ENCODE results near the gene RIMBP2. TPM values are rescaled to one million over a fixed set of nuclear protein-coding genes. Genes with fewer than 3 reads are reported as not detected.
"Not testable (repeated sequence)": the region's sequence is repeated elsewhere in the genome, so short reads cannot be mapped to it uniquely, and the experiment has no call there.

Gene RIMBP2
- total RNA-seq, 1 experiment from 2014 or later = 0.97 TPM

DNA sequence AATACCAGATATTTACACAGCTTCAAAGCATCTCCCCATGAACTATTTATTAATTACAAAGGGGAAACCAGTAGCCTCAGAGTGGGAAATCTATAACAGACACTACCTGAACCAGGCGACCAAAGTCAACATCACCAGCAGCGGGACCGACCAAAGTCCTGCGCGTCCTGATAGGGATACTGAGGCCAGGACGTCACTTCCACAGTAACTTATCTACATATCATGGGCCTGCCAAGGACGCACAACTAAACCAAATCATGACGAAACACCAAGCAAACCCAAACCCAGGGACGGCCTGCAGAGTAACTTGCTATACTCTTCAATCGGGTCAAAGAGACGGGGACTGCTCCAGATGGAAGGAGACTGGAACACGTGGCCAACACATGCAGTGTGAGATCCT lies 26.0 kb upstream of the RIMBP2 start:
- DNase-seq (ENCODE audit: low spot score) = no peak

DNA sequence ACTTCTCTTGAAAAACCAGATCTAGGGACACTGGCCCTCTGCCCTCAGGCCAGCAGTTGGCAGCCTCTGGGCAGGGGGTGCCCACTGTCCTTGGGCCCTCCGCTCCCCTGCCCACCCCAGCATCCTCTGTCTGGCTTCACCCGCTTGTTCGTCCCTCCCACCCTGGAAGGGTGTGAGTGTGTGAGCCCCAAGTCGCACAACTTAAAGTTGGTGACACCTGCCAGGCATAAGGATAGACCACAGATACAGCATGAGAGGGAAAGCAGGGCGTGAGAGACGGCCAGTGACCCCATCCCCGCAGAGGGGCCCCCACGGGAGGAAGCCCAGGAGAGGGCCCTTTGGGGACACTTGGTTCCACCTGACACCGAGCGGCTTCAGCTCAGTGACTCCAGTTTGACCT lies 23.5 kb upstream of the RIMBP2 start:
- no peak for DNase-seq (ENCODE audit: low spot score)

DNA sequence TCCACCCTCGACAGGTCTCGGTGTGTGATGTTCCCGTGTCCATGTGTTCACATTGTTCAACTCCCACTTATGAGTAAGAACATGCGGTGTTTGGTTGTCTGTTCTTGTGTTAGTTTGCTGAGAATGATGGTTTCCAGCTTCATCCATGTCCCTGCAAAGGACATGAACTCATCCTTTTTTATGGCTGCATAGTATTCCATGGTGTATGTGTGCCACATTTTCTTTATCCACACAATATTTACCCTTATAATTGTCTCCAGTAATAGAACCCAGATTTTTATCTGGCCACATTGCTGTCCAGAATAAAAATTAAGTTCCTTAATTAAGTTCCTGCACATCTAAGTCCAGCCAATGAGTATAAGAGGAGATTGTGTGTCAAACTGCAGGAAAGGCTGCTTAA lies 22.3 kb upstream of the RIMBP2 start:
- DNase-seq (ENCODE audit: low spot score) = not testable (repeated sequence)

DNA sequence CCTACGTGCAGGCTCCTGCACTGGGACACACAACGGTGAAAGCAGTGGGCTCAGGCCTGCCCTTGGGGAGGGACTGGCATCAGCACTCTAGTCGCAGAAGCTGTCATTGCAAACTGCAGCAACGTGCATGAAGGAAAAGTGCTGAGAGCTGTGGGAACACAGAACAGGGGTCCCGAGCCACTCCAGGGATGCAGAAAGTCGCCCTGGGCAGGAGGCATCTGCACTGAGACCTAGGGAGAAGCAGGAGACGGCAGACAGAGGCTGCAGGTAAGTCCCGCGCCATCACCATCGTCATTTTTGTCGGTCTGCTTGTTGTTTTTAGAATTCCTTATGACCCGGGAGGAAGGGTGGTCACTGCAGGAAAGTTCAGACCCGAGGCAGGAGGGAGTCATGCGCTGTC lies 21.6 kb upstream of the RIMBP2 start:
- DNase-seq (ENCODE audit: low spot score) = no peak

DNA sequence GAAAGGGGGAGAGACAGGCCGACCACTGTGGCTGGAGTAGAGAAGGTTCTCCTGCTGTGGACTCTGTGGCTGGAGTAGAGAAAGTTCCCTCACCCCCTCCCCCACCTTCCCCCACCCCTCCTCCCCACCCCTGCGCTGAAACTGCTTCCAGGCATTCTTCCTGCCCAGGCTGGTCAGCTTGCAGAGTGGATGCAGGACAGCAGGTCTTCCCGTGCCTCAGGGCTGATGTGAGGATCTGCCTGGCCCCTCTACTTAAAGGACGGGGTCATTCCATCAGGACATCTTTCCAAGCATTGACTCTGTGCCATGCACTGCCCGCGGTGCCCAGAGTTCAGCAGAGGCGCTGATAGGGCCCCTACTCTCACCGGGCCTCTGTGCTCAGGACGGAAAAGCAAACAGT lies 13.2 kb upstream of the RIMBP2 start:
- DNase-seq (ENCODE audit: low spot score) = no peak

DNA sequence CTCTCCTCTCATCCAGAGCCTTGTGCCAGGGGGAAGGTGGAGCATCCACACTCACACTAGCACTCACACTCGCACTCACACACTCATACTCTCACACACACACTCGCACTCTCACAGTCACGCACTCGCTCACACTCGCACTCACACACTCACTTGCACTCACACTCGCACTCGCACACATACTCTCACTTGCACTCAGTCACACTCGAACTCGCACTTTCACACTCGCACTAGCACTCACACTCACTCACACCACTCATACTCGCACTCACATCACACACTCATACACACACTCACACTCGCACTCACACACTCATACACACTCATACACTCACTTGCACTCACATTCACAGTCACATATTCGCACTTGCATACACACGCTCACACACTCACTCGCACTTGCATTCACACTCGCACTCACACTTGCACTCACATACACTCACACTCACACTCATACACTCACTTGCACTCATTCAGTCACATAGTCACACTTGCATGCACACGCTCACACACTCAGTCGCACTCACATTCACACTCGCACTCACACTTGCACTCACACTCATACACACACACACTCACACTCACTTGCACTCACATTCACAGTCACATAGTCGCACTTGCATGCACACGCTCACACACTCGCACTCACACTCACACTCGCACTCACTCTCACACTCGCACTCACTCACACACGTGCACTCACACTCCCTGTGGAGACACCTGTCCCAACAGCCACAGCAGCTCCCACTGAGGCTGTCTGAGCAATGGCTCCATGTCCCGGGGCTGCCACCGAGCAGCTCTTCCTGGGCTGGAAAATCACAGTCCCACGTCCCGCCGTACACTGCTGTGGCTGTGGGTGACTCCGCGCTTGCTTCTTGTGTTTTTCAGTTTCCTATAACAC lies 12.3 kb upstream of the RIMBP2 start:
- no peak for DNase-seq (ENCODE audit: low spot score)

DNA sequence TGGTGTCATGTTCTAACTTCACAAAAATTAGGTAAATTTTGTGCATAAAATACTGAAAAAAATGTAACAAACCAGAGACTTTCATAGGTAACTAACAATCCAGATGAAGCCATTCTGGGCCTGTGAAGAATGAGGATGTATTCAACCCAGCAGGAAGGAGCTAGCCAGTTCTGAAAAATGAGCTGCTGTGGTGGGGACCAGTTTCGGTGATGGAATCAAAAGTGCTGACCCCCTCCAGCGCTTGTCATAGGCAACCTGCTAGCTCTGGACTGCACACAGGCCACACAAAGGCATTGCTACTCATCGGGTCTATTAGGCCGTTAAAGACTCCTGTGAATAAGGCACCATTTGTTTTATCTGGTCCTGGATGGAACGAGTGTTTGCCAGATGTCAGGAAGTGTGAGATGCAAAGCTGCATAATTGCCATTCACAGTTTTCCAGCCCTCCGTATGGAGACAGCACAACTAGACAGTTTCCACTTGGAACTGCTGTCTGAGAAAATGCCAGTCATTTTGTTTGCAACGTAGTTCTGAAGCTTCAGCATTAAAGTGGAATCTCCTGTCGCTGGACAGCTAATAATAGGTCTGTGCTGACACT lies 3.3 kb upstream of the RIMBP2 start:
- no peak for DNase-seq (ENCODE audit: low spot score)

DNA sequence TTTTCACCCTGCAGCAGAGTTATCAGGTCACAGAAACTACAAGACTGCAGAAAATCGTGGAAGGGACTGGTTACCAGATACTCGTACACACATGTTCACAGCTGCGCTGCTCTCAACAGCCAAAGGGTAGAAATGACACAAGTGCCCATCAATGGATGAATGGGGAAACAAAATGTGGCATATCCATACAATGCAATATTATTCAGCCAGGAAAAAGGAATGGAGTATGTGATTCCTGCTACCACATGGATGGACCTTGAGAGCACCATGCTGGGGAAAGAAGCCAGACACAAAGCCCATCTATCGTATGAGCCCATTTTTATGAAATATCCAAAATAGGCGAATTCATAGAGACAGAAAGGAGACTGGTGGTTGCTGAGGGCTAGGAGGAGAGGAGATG lies 1.7 kb upstream of the RIMBP2 start:
- no peak for DNase-seq (ENCODE audit: low spot score)

DNA sequence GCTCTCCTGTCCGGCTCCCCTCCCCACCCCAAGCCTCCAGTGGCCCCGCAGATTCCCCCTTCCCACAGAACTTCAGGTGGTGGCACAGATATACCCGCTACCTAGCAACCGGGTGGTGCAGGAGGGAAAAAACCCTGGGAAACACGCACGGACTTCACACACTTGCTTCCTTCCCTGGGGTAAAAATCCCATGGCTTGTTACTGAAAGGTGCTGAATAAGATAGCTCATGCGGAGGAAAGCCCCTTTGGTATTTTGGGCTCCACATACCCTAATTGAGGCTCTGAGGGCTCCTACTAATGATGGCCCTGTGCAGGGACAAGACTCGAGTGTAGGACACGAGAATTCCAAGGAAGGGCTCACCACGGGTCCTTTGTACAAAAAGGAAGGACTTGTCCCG lies 869 bp upstream of the RIMBP2 start:
- no peak for DNase-seq (ENCODE audit: low spot score)

DNA sequence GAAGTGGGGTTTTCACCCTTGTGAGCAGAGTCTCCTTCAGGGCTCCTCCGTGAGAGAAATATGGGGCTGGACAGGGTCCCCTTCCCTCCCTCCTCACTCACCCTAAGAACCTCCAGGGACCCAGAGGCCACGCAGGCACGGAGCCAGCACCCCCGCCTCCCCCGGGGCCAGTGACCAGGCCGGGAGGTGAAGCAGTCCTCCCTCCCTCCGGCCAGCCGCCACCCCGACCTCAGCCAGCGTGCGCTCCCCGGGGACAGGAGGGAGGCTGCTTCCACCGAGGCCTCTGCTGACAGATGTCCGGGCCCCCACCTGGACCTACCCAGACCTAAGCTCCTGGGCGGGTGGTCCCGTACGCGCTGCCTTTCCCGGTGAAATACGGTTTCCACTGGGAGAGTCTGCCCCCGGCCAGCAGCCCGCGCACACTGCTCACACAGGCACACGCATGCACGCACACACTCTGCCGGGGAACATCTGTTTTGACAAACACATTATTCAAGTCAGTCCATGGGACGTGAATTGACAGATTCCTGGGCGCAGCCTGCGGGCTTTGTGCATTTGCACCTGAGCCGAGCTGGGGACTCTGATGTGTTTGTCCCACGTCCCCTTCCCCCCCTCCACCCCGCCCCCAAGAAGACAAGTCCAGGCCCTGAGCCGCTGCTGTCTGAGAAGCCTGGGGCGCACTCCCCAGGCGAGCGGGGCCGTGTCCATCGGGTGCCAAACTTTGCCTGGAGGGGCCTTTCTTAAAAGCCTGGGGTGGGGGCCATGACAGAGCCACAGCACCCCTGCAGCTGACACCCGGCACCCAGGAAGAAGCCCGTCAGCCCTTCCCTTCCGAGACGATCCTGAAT lies 725 bp downstream of the RIMBP2 start:
- no peak for DNase-seq (ENCODE audit: low spot score)

DNA sequence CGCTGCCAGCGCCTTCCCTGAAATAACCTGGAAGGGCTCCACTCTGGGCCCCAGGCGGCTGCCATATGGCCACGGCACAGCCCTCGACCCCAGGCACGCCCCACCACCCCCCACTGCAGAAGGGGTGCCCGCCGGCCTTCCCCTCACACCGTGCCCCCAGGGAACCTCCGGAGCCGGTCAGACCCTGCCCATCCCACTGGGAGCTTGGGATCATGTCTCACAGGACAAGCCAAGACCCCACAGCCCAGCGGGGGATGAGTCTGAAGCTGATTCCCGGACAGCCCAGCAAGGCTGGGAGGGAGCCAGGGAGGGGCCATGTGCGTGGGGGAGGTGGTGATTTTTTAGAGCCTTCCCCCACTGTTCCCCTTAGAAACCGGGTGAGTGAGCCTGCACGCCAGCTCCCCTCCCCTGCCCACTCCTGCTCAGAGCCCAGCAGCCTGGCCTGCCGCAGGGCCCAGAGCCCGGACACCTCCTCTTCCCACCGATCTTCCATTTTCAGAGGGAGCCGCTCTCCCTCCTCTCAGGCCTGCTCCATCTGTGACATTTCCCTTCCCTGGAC lies 1.4 kb downstream of the RIMBP2 start:
- DNase-seq (ENCODE audit: low spot score) = no peak

DNA sequence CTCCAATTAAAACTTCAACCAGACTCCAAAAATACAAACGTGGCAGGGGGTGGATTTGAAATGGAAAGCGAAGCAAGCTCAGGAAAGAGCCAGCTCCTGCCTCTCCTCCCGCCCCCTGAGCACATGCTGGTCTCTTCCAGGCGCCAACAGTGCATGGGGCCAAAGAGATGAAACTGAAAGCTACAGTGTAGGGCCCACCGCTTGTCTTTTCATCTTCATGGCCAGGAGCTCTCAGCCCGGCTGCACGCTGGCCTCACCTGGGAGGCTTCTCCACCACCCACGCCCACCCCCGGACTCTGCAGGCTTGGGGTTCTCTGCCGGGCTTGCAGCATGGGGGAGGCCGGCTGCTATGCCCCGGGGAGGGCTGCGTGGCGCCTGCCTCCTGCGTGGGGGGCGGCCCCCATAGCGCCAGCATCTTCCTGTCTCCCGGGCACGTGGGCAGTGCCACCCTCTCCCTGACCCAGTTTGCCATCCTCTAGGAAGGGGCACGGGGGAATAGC lies 2.0 kb downstream of the RIMBP2 start:
- DNase-seq (ENCODE audit: low spot score) = no peak

DNA sequence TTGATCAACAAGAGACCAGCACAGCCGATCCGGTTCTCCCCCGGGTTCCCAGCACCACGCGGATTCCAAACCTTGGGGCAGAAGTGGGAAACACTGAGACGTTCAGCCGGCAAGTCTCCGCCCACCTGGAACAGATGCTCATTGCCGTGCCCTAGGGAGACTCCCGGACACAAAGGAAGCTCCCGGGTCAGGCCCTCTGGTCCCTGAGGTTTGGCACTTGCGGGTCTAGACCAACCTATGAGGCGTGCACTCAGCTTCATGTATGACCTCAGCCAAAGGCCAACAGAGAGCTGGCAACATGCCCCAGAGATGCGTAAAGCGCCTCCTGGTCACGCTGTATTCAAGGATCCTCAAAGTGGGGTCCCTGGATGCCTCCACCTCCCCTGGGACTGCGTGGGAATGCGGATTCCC lies 2.5 kb downstream of the RIMBP2 start:
- DNase-seq (ENCODE audit: low spot score) = no peak

DNA sequence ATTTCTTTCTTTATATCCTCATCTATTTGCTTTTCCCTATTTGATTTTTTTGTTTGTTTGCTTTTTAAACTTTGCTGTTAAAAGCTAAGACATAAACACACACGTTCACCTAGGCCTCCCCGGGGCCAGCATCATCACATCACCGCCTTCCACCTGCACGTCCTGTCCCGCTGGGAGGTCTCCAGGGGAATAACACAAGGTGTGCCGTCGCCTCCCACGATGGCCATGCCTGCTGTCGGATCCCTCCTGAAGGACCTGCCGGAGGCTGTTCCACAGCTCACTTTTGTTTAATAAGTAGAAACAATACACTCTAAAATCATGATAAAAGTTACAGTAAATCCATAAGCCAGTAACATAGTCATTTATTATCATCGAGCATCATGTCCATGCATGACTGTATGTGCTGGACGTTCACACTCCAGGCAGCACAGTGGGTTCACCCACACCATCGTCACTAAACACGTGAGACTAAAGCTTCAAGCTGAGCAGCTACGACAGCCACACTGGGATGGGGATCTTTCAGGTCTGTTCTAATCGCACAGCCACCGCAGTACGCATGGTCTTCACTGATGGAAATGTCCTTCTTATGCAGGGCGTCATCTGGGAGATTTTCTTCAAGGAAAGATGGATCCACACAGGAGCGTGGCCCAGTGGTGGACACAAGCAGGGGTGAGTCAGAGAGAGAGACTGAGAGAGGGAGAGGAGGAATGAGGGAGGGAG lies 3.6 kb downstream of the RIMBP2 start:
- DNase-seq (ENCODE audit: low spot score) = no peak

DNA sequence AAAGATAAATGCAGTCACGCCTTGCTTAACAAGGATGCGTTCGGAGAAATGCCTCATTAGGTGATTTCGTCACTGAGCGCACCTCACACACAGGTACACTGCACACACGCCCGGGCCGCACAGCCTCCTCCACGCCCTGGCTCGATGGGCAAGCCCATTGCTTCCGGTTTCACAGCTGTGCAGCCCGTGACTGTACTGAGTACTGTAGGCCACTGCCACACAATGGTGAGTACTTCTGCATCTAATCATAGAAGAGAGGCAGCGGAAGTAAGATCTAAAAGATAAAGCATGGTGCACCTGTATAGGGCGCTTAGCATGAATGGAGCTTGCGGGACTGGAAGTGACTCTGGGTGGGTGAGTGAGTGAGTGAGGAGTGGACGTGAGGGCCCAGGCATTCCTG lies 4.3 kb downstream of the RIMBP2 start:
- no peak for DNase-seq (ENCODE audit: low spot score)

DNA sequence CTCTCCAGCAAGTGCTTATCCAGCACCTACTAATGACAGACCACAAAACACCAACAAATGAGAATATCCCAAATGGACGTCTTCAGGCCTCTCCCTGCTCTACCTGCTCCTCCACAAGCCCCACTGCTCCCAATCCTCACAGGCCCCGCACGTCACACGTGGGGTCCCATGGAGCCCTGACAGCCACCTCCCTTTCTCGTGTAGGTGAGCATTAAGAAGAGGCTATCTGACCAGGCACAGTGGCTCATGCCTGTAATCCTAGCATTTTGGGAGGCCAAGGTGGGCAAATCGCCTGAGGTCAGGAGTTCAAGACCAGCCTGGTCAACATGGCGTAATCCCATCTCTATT lies 5.4 kb downstream of the RIMBP2 start:
- no peak for DNase-seq (ENCODE audit: low spot score)

DNA sequence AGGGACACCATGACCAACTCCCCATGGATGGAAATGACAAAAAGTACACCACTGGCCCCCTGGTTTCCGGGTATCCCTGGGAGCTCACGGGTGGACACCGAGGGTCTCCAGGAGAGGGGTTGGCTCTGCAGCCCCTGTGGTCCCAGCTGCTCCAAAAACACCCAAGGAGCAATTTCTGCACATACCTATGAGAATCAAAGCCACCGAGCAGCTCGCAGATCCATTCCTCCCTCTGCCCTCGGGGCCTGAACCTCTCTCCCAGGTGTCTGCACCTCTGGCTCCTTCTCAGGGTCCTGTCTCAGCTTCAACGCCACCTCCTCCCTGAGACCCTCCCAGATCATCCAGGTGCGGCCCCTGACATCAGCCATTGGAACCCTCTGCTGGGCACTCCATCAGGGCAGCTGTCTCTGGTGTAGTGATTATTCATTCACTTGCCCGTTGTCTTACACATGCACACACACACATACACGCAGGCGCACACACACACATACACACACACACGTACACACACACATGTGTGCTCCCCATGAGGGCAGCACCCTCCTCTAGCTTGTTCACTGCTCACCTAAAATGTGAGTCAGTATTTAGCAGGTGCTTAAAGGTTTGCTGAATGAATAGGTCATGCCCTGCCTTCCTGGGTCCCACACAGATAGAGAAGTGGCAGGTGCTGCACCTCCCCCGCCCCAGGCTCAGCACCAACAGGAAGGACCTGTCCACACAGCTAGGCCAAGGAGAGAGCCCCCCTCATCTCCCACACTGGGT lies 5.9 kb downstream of the RIMBP2 start:
- DNase-seq (ENCODE audit: low spot score) = no peak

DNA sequence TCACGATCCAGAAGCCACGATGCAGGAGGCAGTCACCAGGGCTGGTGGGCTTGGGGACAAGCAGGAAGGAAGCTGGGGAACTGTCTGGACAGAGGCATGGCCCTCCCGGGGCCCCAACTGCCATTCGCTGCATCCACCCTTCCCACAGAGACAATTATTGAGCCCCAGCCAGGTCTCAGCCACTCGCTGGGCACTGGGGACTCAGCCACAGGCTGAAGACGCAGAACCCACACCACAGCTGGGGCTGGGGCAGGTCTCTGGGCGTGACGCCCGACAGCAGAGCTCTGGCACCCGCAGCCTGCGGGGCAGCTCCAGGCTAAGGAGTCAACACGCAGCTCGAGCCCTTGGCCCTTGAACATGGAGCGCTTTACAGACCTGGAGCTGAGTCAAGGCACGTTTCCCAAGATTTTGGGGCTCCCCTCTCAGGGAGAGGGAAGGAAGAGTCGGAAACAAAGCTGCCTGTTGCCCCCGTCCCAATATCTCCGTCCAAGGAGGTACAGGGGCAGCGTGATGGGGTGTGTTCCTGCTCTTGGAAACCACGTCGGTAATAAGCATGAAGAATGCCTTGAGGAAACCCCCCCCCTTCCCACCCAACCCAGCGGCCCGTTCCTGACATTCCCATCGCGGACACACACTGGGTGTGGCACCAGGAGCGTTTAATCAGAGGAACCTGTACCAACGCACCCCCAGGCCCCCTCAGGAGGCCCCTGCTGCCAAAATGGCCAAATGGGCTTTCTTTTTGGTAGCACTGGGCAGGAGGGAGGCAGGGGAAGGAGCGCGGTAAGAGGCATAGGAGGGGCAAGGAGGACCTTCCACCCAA lies 6.7 kb downstream of the RIMBP2 start:
- DNase-seq (ENCODE audit: low spot score) = no peak

DNA sequence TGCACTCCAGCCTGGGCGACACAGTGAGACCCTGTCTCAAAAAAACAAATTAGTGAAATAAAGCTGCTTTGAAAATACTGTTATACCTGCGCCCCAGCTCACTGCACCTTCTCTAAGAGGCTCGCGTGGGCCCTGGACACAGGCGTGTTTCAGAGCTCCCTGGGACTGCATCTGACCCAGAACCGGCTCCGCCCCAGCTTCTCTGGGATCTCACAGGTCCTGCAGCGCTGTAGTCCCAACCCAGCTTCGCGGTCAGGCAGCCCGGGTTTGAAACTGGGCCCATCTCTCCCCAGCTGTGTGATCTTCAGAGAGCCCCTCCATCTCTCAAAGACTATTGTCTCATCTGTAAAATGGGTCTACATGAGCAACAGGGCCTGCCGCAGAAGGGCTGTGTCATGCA lies 7.5 kb downstream of the RIMBP2 start:
- no peak for DNase-seq (ENCODE audit: low spot score)

DNA sequence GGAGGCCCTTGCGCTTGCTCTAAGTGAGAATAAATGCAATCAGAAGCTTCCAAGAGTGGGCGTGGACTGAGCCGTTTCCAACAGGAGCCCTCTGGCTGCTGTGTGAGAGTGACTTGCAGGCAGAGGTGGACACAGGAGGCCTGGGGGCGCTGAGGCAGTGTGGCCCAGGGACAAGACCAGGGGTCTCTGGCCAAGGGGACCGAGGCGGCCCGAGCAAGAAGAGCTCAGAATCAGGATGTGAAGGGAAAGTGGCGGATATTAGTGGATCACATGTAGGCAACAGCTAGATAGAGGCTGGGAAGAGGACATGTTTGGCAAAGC lies 8.6 kb downstream of the RIMBP2 start:
- no peak for DNase-seq (ENCODE audit: low spot score)
